Superior temporal gyrus (tissue), 1 donor: ENCODE data around the gene SOST.
A peak's percentile ranks its signal among the peaks of the same experiment; 100 is the strongest.

ENCODE experiments used
- DNase-seq: peaks from one replicate; pipeline ENCODE4 v3.0.0-alpha.2; 2016; ENCODE audit errors: extremely low spot score

SOST gene

DNA sequence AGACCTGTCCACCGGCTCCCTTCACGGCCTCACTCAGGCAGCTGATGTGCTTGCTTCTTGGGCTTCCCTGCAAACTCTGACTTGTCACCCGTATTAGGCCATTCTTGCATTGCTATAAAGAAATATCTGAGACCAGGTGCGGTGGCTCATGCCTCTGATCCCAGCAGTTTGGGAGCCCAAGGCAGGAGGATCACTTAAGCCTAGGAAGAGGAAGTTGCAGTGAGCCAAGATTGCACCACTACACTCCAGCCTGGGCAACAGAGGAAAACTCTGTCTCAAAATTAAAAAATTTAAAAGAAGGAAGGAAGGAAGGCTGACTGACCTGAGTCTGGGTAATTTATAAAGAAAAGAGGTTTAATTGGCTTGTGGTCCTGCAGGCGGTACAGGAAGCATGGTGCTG is 17.0 kb downstream of the SOST start:
- DNase-seq = no peak

DNA sequence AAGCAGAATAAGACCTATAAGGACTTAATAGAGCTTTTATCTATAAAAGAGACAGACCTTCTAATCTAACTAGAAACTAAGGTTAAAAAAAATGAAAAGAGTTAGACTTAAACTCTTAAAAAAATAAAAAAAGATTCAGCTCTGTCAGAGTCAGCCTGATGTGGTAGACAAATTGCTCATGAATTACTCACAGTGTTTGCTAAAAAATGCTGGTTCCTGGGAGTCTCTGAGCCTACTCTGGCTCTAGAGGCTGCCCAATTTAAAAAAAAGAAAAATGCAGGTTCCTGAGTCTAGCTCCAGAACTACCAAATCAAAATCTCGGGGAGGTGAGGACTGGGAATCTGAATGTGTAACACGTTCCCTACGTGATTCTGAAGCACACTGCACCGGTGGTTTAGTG is 18.1 kb downstream of the SOST start:
- no peak for DNase-seq

DNA sequence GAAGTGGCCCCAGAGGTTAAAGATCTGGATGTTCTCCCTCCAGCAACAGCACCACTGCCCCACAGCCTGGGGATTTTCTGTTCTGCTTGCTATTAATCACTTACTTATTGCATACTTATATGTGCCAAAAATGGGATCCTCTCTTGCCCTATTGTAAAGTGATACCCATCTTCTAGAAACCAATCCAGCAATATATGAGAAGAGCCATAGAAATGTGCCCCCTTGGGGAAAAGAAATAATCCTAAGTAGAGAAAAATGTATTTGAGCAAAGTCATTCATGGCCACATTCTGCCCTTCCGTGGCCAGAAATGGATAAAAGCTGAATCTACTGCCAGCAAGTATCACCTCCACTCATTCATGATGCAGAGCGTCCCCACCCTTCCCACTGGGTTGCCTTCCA is 20.9 kb downstream of the SOST start:
- no peak for DNase-seq

DNA sequence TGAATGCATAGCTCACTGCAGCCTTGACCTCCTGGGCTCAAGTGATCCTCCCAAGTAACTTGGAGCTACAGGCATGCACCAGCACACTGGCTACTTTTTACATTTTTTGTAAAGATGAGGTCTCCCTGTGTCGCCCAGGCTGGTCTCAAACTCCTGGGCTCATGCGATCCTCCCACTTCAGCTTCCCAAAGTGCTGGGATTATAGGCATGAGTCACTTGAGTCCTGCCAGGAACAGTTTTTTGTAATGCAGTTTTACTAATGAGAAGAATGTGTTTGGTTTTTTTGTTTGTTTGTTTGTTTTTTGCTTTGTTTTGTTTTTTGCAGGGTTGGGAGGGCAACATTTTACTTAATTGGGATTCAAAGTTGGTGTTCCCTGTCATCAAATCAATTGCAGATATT is 22.2 kb downstream of the SOST start:
- no peak for DNase-seq

DNA sequence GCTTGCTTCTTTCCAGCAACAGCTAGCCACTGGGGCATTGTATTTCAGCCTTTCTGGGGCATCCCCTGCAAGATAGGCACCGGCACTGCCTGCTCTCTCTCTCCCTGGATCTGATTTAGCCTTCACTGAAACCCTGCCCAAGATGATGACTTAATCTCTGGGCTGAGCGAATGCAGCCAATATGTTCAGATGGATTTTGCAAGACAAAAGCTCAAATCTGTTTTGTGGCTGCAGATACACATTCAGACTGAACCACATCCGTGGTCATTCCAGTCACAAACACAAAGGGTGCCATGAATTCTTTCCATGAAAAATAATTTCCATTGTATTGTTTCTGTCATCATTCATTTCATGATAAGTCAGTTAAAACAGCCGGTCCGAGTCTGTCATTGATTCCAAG is 24.2 kb downstream of the SOST start:
- no peak for DNase-seq

DNA sequence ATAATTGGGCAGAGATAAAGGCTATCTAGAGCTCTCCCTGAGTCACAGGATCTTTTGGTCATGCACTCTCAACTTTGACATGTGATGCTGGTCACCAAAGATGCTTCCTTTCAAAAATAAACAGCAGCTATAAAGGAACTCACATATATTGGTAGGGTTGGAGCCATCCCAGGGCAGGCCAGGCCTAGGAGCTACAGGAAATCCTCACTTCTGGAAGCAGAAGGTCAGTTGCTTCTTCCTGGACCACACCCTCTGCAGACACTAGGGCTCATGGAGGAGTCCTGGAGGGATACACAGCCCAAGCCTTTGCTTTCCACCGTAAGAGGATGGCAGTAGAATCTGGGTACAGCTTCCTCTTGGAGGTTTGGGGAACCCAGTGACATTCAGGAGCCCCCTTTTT is 24.6 kb downstream of the SOST start:
- DNase-seq = no peak

DNA sequence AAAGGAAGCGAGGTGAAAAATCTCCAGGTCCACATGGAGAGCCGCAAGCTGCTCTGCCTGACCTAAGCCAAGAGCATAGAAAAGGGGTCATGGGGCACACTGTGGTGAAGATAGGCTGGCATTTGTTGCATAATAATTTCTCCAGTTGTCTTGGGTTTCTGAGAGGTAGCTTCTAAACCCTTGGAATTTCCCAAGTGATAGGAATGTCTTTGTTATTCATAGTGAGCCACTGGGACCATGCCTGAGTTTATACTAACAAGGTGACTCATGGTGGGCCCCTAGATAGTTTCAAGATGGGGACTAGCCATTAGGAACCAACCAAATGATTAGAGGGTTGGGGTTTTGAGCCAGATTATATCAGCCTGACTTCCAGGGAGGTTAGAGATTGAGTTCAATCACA is 25.6 kb downstream of the SOST start:
- DNase-seq = no peak

DNA sequence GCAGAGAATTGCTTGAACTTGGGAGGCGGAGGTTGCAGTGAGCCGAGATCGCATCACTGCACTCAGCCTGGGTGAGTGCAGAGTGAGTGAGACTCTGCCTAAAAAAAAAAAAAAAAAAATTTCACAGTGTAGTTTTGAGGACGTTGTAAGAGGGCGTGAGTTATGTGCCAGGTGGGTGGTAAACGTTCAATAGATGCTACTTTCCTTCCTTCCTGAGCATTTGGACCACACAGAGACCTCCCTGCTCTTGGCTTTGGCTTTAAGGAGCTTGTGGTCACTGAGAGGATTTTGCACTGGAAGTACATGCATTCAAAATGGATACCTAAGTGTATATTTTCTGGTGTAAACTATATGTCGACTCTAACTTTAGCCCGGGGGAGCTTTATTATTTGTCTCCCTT is 30.5 kb downstream of the SOST start:
- DNase-seq = no peak

DNA sequence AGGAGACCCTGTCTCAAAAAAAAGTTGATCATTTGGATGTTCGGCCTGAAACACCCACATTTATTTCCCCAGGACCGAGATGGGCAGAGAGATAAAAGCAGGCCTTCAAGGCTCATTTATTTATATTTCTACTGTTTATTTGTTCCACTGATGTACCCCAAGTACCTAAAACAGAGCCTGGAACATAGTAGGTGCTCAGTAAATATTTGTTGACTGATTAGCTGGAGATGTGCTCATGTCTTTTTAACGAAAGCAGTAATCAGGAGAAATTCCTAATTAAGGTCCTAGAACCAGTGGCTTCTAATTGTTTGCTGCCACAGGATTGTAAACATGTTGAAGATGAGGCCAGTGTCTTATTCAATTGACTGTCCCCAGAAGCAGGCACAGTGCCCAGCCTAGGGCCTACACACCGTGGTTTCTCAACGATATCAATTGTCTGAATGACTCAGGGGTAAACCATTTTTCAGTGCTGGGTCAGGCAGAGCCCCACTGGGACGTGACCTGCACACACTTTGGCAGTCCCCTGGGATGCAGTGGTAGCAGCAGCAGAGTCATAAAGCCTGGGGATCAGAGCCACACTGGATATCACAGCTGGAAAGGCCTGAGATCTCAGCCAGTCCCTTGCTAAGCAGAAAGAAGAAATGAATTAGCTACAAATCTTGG is 34.8 kb downstream of the SOST start:
- no peak for DNase-seq

DNA sequence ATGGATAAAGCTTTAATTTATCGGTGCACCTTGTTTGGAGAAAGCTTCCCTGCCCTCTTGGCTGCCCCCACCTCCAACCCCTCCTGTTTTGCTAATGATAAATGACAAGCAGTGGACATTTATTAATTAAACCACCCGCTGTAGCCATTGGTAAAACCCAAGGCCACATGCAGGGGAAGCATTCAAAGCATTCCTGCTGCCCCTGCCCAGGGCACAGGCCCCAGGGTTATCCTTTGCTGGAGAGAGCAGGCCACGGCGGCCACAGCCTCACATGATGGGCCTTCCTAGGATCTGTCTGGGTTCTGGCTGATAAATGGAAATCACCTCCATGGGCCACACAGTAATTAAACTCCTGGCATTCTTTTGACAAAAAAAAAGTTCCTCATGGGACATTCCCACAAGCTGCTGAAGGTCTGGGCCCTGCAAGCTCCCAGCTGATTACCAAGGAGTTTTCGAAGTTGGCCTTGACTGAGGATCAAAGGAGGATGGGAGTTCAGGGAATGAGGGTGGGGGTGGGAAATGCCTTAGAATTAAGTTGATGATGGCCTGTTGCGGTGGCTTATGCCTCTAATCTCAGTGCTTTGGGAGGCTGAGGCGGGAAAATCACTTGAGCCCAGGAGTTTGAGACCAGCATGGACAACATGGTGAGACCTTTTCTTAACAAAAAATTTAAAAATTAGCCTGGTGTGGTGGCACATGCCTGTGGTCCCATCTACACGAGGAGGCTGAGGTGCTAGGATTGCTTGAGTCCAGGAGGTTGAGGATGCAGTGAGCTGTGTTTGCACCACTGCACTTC is 35.5 kb downstream of the SOST start:
- no peak for DNase-seq

DNA sequence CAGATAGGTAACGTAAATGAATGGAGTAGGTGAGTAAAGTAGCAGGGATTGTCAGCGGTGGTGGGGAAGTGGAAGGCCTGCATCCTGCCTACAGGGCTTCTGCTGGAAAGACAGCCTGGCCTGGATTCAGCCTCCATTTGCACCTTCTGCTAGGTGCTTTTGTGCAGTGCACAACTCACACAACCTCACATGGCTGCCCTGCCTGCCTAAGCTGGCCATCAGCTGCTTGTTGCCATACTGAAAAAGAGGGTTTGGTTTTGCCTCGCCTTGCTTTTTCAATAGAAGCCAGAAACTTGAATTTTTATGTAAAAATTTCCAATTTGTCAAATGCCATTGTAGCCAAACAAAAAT is 36.3 kb downstream of the SOST start:
- no peak for DNase-seq

DNA sequence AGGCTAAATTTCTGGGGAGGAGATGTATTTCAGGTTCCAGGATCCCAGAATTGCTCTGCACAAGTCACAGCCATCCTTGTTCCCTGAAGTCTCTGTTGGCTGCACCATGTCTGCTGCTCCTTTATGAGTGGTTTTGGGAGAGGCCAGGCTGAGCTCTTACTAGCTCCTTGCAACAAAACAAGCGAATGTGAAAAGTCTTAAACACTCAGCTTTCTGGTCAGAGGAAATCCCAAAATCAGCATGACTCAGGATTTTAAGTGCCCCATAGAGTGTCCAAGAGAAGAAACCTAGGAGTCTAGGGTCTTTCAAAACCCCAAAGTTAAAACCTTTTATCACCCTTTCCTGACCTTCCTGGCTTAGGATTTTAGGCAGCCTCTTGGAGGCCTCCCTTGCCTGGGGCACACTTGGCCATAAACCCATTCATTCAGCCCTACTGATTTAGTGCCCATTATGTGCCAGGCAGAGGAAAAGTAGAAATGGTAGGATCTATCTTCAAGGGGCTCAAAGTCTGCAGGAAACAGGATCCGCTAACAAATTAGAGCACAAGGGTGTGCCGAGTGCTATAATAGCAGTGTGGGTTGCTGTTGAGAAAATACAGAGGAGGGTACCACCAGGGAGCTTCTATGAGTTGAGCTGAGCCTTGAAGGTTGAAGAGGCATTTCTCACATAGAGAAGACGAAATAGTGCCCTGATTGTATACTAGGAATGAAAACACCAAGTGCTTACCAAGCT is 36.9 kb downstream of the SOST start:
- no peak for DNase-seq

DNA sequence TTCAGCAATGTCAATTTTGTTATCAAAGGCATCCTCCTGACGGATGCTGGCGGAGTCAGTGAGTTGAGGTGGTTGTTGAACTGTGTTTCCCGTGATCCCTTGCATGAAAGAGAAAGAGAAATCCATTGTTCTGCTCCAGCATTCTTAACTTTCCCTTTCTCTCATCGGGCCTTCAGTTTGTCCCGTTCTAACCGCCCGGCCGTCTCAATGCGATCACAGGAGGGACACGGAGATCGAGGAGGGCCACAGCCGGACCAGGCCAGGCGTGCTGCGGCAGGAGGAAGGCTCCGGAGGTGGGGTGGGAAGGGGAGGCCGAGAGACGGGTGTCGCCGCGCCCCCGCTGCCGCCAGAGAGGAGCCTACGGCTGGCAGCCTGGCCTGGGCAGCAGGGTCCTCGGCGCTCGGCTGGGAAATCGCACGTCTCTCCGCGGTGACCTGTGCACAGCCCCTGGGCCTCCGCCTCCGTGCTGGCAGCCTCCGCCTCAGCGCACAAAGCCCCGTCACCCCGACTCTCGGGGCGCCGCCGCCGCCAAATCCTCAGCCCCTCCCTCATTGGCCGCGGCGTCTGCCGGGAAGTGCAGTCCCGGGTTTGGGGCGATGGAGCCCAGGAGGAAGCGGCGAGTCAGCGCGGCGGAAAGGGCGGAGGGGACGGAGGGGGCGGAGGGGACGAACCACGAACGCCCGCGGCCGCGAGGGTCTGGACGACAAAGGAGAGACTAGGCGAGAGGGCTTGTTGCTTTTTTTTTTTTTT is 38.1 kb downstream of the SOST start:
- DNase-seq = peak; percentile 84

DNA sequence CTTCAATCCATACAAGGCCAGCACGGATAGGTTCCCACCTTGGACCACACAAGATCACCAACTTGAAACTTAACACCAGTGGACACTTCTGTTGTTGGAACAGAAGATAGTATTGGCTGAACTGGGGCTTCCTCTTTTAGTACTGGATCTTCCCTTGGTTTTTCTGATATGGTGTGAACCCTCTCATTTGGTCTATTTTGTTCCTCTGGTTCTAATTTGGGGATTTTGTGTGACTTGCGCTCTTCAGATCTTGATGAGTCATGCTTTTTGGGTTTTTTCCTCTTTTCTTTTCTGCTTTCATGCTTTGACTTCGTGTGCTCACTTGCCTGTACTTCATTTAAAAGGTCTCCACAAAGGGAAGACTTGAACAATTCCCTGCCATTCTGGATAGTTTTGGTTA is 39.0 kb downstream of the SOST start:
- peak; percentile 76 for DNase-seq

DNA sequence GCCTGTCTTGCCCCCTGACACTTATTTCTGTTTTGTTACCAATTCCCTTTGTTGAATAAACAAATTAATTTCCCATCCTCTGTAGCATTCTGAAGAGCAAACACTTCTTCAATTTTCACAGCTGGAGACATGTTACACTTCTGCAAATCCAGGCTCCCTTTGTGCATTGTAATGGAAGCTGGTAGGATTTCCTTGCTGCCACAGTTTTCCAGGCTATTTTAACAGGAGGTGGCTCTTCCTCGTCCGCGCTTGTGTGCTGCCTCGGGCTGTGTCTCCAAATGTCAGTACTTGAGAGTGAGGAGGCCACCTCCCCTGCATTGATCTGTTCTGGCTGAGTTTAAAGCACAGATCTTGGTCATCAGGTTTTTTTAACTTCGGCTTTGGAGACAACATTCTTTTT is 40.0 kb downstream of the SOST start:
- no peak for DNase-seq

DNA sequence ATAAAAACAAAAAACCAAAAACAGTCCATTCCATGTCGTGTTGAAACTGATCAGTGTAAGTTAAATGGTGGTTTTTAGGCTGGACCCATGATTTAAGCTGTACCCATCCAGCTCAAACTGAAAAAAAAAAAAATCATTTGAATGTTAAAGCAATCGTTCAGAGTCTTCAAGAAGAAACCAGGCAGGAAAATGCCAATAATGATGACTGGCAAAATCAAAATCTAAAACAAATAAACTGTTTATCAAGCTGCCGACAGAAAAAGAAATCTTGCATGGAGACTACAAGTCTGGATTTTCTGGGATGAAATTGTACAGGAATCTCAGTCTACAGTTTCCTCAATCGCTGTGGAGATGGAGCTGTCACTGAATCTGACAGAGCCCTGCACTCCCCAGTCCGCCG is 40.7 kb downstream of the SOST start:
- no peak for DNase-seq

DNA sequence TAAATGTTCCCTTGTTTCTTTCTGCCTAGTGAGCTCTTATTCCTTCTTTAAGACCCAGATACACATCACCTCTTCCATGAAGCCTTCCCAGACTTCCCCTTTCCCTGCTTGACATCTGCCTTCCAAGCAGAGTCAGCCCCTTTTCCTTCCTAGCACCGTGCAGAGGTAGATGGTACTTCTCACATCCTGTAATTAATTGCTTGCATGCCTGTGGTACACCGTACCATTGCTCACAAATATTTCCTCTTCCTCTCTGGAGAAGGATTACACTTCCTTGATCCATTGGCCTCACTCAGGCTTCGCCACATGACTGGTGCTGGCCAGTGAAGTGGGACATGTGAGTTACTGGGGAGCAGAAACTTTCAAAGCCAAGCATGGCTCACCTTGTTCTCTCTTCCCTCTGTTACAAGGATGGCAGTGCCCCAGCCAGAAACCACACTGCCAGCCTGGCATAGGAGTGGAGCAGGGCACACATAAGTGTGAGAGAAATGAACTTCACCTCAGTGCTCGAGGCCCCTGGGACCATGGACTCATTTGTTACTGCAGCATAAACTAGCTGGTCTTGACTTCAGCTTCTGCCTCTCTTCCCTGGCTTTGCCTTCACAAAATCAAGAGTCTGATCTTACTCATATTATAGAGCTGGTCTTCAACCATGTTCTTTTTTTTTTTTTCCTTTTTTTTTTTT is 44.0 kb downstream of the SOST start:
- no peak for DNase-seq

DNA sequence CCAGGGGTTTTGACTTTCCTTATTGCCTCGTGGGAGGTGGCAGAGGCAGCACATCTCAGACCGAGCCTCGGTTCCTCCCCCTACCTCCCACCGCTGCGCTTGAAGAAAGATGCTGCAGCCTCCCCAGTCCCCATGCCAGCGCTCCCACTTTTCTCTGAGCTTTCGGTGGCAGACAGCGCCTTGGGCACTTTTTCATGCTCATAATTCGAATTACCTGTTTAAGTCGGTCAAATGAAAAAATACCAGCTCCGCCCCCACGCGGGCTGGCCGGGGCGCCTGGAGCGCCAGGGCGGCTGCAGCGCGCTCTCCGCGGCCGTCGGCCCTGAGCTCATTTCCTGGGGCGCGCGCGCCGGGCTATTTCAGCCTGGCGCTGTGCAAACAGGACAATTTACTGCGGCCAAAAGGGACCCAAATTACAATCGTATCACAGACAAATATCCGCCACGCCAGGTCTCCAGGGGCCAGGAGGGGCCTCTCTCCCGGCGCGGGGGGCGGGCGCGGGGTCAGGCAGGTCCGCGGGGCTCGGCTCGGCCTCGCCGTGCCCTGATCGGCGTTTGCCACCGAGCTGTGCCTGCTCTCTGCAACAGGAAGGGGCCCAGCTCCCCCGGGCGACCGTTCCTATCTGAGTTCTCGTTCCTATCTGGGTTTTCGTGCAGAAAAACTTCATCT is 45.0 kb downstream of the SOST start:
- DNase-seq = no peak

DNA sequence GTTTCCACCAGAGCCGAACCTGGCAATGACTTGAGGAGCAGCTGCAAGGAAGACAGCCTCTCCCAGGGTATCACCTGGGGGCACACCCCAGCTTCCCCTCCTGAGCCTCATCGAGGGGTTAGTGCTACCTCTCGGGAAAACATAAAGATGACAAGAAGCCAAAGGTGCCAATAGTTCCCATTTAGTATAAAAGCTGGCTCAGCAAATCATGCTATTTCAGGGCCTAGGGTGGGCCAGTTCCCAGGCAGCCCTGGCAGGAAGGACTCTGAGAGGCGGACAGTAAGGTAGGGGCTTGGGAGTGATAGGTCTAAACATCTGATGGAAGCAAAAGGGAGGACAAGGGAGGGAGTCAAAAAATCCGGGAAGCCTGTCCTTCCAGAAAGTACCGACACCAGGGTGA is 46.2 kb downstream of the SOST start:
- DNase-seq = no peak

DNA sequence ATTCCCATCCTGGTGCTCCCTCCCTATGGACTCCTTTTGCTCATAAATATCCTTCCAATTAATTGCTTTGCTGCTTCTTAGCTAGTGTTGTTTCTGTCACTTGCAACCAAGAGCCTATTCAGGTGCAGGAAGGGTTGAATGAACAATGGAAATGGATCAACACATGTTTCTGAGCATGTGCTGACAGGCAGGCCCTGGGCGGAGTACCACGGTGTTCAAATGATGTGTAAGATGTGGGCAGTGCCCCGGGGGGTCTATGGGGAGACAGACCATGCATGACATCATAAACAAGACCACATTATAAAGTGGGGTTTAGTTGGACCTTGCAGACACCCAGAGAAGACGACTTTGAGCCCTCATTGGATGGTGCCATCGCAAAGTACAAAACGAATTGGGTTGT is 48.5 kb downstream of the SOST start:
- no peak for DNase-seq

DNA sequence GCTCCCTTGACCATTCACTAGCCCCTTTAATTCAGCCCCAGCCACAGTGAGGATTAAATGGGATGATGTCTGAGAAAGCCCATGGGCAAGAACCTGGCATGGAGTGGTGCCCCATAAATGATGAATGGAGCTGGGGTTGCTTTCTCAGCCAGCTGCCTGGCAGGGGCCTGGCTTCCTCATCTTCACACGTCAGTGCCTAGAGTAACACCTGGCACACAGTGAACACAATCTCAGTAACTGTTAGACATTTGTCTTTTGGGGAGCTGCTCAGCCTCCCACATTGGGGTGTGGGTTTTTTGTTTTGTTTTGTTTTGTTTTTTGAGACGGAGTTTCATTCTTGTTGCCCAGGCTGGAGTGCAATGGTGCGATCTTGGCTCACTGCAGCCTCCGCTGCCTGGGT is 49.4 kb downstream of the SOST start:
- no peak for DNase-seq
